OCI-LY7 (cell line): ENCODE data around the gene CFC1. TPM values are rescaled to one million over a fixed set of nuclear protein-coding genes. Genes with fewer than 3 reads are reported as not detected.
"Not testable (repeated sequence)": the region's sequence is repeated elsewhere in the genome, so short reads cannot be mapped to it uniquely, and the experiment has no call there.

Source experiments
- BruUV-seq: library from RNA; stranded (reverse); fragments of 400-500 nt; replicated peaks from 2 replicates; lab custom pipeline; 2021; lab: Mats Ljungman, UMichigan
- CTCF ChIA-PET: fragments of 300-600 bp; sonication (Branson Sonifier 250); formaldehyde crosslinking; loops from one replicate; lab custom pipeline; 2022; ENCODE audit warnings: antibody characterized with exemption; ENCODE audit not compliant: unreplicated experiment; lab: Charles Lee
- POLR2A ChIA-PET: fragments of 300-600 bp; sonication (Branson Sonifier 250); formaldehyde crosslinking; loops from one replicate; lab custom pipeline; 2022; ENCODE audit warnings: antibody characterized with exemption; lab: Charles Lee
- DNase-seq: peaks from one replicate; pipeline ENCODE4 v3.0.0-alpha.2; 2015; ENCODE audit warnings: low spot score
- H2AFZ ChIP-seq: fragments of 200-600 bp; sonication (generic), shearing (Covaris generic); 2 replicates; pipeline ENCODE4 v1.6.1; 2014; ENCODE audit warnings: mild to moderate bottlenecking, antibody characterized with exemption, low read length, moderate library complexity
- H3K27ac ChIP-seq: fragments of 200-600 bp; sonication (generic); 2 replicates; pipeline ENCODE4 v1.5.1; 2014; ENCODE audit warnings: mixed run types, low read depth, mild to moderate bottlenecking, moderate library complexity, low read length, inconsistent platforms; ENCODE audit not compliant: poor library complexity, severe bottlenecking
- H3K36me3 ChIP-seq: fragments of 200-600 bp; sonication (generic); 2 replicates; pipeline ENCODE4 v1.6.1; 2014; ENCODE audit warnings: mild to moderate bottlenecking, antibody characterized with exemption, low read length, moderate library complexity, mixed read lengths; ENCODE audit not compliant: insufficient read depth
- H3K4me1 ChIP-seq: fragments of 200-600 bp; sonication (generic); 2 replicates; pipeline ENCODE4 v1.5.1; 2014; ENCODE audit warnings: mild to moderate bottlenecking, low read length; ENCODE audit not compliant: insufficient read depth, poor library complexity, severe bottlenecking
- H3K4me2 ChIP-seq: fragments of 200-600 bp; sonication (generic); 2 replicates; pipeline ENCODE4 v1.6.1; 2014; ENCODE audit warnings: mild to moderate bottlenecking, low read length
- H3K4me3 ChIP-seq: fragments of 200-600 bp; sonication (generic); 2 replicates; pipeline ENCODE4 v1.5.1; 2014; ENCODE audit warnings: mild to moderate bottlenecking, low read depth, low read length; ENCODE audit not compliant: poor library complexity, severe bottlenecking
- H3K79me2 ChIP-seq: fragments of 200-600 bp; sonication (generic); 2 replicates; pipeline ENCODE4 v1.6.1; 2016; ENCODE audit warnings: low read depth, mild to moderate bottlenecking, low read length, moderate library complexity, mixed read lengths; ENCODE audit not compliant: insufficient read depth
- H3K9me2 ChIP-seq: fragments of 200-600 bp; sonication (generic); 2 replicates; pipeline ENCODE4 v1.6.1; 2016; ENCODE audit warnings: mild to moderate bottlenecking, low read length, mixed read lengths; ENCODE audit not compliant: insufficient read depth
- H3K9me3 ChIP-seq: fragments of 200-600 bp; sonication (generic); 2 replicates; pipeline ENCODE4 v1.6.1; 2014; ENCODE audit warnings: mild to moderate bottlenecking, mixed run types, low read length, mixed read lengths
- H4K20me1 ChIP-seq: fragments of 200-600 bp; sonication (generic); 2 replicates; pipeline ENCODE4 v1.6.1; 2014; ENCODE audit warnings: mild to moderate bottlenecking, antibody characterized with exemption, low read length, moderate library complexity, mixed read lengths; ENCODE audit not compliant: insufficient read depth
- intact Hi-C: fragments of 100-400 bp; cut with micrococcal nuclease; formaldehyde crosslinking; loops from one replicate; pipeline ENCODE4 v1.10.0; 2022; ENCODE audit not compliant: unreplicated experiment
- total RNA-seq, 2 experiments: library from RNA; depleted of rRNA in 1 of 2; stranded (reverse); fragments of >200 nt in 1 of 2; shearing (Covaris generic) in 1 of 2; gene quantifications; 2 replicates each; pipeline ENCODE4 v1.2.3, GENCODE V29; 2014 to 2022

Gene CFC1
- total RNA-seq, 2 experiments from 2014 or later = not detected

DNA sequence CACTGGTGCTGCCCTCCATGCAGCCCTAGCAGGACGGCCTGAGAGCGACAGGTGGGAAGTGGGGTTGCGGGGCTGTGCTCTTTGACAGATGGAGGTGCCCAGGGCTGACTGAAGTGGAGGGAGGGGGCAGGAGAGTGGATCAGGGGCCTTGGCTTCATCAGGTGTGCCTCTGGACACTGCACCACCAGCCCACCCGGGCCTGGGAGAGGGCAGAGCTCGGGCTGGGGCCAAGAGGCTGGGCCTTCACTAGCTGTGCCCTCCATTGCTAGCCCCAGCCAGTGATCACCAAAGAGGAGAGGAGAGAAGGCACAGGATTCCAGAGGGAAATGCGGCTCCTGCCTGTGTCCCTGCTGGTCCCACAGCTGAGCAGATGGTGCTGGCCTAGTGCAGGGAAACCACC lies 2.6 kb downstream of the CFC1 start:
- DNase-seq, POLR2A ChIA-PET, H3K36me3 ChIP-seq, H3K9me2 ChIP-seq, H3K79me2 ChIP-seq, H3K27ac ChIP-seq, H3K4me3 ChIP-seq, H3K9me3 ChIP-seq, H4K20me1 ChIP-seq, BruUV-seq, H2AFZ ChIP-seq, H3K4me2 ChIP-seq, intact Hi-C loops, H3K4me1 ChIP-seq, CTCF ChIA-PET: not testable (repeated sequence)

DNA sequence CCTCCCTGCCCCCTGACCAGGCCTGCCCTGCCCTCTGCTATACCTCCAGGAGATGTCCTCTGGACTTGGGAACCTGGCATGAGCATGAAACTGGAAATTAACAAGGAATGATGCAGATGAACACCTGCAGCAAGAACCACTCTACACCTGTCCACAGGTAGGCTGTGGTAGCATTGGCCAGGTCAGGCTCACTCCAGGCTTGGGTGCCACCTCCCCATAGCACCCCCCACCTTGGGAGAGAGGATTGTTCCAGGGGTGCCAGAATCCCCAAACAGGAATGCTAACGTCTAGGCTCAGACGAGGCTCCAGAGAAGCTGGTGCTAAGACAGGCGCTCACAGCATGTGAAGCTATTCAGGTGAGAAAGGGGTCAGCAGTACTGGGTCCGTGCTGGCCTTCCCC lies 5.4 kb downstream of the CFC1 start:
- H3K9me2 ChIP-seq, H3K4me2 ChIP-seq, BruUV-seq, H2AFZ ChIP-seq, H3K27ac ChIP-seq, H3K9me3 ChIP-seq, H4K20me1 ChIP-seq, H3K4me1 ChIP-seq, intact Hi-C loops, H3K79me2 ChIP-seq, H3K4me3 ChIP-seq, DNase-seq, H3K36me3 ChIP-seq, CTCF ChIA-PET, POLR2A ChIA-PET: not testable (repeated sequence)

DNA sequence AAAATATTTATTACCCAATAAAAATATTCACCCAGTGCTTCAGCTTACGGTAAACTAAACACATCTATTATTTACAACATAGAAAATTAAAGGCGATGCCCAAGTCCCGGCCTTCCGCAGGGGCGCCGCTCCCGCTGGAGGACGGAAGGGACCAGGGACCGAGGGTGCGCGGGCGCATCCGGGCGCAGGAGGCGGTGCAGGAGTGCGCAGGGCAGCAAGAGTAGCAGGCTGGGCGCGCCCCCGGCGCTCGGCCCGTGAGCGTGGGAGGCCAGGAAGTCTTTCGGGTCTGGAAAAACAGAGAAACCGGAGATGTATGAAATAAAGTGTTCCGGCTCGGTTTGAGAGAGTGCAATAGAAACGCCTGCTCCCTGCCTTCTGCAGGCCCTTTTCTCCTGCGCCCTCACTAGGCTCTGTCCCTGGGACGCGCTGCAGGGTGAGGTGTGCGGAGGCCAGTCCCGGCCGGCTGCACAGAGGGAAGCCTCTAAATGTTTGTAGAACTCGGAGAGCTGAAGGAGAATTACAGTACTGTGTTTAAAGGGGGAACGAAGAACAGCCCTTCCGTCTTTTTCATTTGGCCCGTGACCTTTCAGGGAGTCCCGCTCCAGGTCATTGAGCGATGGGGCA lies 6.5 kb downstream of the CFC1 start:
- BruUV-seq, intact Hi-C loops, H3K36me3 ChIP-seq, H3K4me2 ChIP-seq, H3K4me1 ChIP-seq, H3K9me3 ChIP-seq, H3K9me2 ChIP-seq, H4K20me1 ChIP-seq, H3K4me3 ChIP-seq, CTCF ChIA-PET, H3K27ac ChIP-seq, H3K79me2 ChIP-seq, DNase-seq, H2AFZ ChIP-seq, POLR2A ChIA-PET: not testable (repeated sequence)

DNA sequence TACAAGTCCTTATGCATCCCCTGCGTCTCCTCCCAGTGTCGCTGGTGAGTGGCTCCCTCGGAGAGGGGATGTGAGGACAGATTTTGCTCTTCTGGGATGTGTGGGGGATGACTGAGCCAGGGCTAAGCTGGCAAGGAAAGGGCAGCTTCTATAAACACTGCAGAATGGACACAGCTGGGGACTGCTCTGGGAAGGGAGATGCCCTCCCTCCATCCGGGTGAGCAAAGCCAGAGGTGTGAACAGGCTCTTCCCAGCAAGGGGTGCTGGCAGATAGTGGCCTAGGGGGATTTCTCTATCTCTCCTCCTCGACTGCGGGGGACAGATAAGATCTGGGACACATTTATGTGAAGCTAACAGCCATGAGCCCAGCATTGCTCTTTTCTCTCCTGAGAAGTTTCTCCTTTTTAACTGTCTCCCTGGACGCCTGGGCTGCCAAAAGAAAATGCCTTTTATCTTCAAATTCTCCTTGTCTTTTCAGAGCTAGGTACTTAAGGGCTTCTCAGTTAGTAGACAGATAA lies 8.5 kb downstream of the CFC1 start:
- H3K4me2 ChIP-seq, intact Hi-C loops, H3K36me3 ChIP-seq, CTCF ChIA-PET, H3K79me2 ChIP-seq, H4K20me1 ChIP-seq, H3K27ac ChIP-seq, H3K4me3 ChIP-seq, H3K9me2 ChIP-seq, H3K9me3 ChIP-seq, BruUV-seq, DNase-seq, H3K4me1 ChIP-seq, POLR2A ChIA-PET, H2AFZ ChIP-seq: not testable (repeated sequence)

DNA sequence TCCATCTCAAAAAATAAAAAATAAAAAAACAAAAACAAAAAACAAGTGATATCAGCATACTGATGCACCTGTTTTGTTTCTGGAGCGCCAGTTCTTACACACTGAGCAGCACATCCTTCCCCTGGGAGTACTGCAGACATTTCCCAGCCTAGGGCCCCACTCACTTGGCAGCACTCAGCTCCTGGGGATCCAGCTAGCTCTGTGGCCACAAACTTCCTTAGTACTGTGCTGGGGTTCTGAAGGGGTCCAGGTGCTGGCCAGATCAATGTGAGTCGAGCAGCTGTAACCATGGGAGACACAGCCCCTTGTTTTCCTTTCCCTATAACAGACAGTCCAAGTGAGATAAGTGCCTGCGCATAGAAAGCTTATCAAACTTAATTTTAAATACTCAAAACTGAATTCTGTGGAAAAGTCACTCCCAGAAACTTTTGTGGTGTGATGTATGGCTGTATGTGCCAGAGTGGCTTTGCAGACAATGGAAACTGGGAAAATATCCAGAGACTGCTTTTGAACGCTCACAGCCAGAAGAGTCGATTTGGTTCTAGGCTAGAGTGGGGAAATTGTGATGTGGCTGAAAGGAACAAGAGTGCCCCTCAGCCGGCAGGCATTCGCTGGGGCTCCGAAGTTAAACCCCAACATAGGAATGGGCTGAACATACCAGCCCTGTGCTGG lies 9.1 kb downstream of the CFC1 start:
- H2AFZ ChIP-seq, DNase-seq, POLR2A ChIA-PET, H3K4me3 ChIP-seq, H3K79me2 ChIP-seq, H3K9me2 ChIP-seq, H4K20me1 ChIP-seq, CTCF ChIA-PET, H3K36me3 ChIP-seq, intact Hi-C loops, BruUV-seq, H3K9me3 ChIP-seq, H3K4me1 ChIP-seq, H3K4me2 ChIP-seq, H3K27ac ChIP-seq: not testable (repeated sequence)

DNA sequence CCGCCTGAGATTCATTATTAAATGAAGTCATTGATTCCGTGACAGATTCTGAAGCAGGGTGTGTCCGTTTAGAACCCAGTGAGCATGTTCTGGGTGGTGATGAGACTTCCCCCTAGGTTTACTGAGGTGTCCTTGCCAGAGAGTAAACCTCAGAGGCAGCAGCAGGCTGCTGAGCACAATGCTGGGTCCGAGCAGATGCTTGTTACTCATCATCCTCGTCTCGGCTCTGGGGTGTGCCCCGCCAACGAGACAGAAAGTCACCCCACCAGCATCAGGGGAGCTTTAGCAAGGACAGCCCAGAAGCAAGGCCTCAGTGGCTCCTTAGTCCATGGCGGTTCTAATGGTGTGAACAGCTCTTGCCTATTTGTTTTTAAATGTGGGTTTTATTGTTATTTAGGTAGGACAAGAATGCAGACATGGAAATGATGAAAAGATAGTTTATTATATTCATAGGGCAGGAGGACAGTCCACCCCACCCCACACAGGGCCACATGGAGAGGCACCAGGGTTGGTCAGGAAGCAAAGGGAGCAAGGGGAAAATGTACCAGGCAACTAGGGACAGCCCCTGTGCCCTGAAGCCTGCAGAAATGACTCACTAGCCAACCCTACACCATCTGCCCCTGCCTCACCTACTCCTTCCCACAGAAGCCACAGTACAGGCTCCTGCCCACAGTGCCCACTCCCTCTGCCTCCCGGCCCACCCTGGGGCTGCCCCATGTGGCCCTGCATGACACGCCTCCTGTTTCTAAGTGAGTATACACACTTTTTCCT lies 10.5 kb downstream of the CFC1 start:
- H3K27ac ChIP-seq, CTCF ChIA-PET, H3K4me2 ChIP-seq, H3K9me2 ChIP-seq, DNase-seq, H2AFZ ChIP-seq, intact Hi-C loops, H4K20me1 ChIP-seq, H3K4me3 ChIP-seq, H3K36me3 ChIP-seq, H3K4me1 ChIP-seq, BruUV-seq, H3K9me3 ChIP-seq, POLR2A ChIA-PET, H3K79me2 ChIP-seq: not testable (repeated sequence)
